GM04504 (cell line): ENCODE results near the gene ASCL1.

ENCODE experiments used
- DNase-seq: peaks from one replicate; pipeline ENCODE4 v3.0.0-alpha.2; 2012; ENCODE audit warnings: low read depth

Gene ASCL1

GRCh38 chr12:102977945-102978706 is 20.7 kb downstream of the ASCL1 start:
- no peak for DNase-seq

GRCh38 chr12:102980350-102980749 is 22.9 kb downstream of the ASCL1 start:
- no peak for DNase-seq

- DNase-seq: no peak
Measured at GRCh38 chr12:102990419-102990818, 32.9 kb downstream of the ASCL1 start.

GRCh38 chr12:102992297-102992696 is 34.8 kb downstream of the ASCL1 start:
- no peak for DNase-seq

- no peak for DNase-seq
Measured at GRCh38 chr12:102992720-102993119, 35.2 kb downstream of the ASCL1 start.

GRCh38 chr12:102993537-102993936 is 36.1 kb downstream of the ASCL1 start:
- DNase-seq: no peak

GRCh38 chr12:102995372-102995771 is 37.9 kb downstream of the ASCL1 start:
- DNase-seq: no peak
